NCI-H82 treated with DMSO at 0.1 percent for 48 hours (cell line): Measurements from ENCODE around the gene PLCL1.
A peak's percentile ranks its signal among the peaks of the same experiment; 100 is the strongest.

Source experiments
- DNase-seq: peaks from one replicate; lab custom pipeline; 2025; ENCODE audit not compliant: unreplicated experiment; lab: John Stamatoyannopoulos, UW

PLCL1 gene

GRCh38 chr2:197804049-197804757 is at the start of gene PLCL1:
PLCL1 (plus strand) TSS chr2:197804593.
- DNase-seq, result peak; percentile 82

DNA sequence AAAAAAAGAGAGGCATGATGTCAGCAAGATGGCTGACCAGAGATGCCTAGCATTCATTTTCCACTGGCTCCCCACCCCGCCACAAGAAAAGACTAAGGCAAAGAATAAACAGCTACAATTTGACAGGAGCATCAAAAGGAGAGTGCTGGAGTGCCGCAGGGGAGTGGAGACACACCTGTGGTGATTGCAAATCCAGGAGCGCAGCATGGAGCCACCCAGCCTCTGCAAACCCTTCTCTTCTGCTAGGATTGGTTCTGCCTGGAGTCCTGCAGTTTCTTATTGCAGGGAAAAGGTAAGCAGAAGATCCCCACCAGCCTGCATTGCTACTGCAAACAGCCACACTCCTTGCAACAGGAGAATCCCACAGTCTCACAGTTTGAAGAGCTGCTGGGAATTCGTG is 45.4 kb upstream of the PLCL1 start:
- no peak for DNase-seq

DNA sequence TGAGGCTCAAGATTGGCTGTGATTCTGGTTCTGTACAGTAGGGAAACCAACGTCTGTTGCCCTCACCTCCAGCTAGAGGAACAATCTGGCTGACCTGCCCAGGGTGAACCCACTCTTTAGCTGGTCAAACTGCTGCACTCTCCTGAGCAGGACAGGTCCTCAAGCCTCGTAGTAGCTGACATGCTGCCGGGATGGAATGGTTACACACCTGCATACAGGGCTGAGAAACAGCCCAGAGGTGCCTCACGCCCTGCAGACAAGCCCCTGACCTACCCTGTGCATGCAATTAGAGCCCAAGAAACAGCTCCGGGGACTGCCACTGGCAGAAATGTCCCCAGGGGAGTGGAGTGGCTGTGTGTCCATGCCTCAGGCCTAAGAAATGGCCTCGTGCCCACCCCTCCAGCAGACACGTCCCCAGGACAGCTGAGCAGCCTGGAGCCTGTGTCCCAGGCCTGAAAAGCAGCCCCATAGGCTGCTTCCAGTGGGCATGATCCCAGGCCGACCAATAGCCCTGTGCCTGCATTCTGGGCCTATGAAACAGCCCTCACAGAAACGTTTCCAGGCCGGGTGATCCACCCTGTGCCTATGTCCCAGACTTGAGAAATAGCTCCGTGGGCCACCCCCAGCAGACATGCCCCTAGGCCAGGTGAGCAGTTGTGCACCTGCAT is 44.6 kb upstream of the PLCL1 start:
- no peak for DNase-seq

GRCh38 chr2:197760293-197760657 is 44.1 kb upstream of the PLCL1 start:
- DNase-seq, result no peak

DNA sequence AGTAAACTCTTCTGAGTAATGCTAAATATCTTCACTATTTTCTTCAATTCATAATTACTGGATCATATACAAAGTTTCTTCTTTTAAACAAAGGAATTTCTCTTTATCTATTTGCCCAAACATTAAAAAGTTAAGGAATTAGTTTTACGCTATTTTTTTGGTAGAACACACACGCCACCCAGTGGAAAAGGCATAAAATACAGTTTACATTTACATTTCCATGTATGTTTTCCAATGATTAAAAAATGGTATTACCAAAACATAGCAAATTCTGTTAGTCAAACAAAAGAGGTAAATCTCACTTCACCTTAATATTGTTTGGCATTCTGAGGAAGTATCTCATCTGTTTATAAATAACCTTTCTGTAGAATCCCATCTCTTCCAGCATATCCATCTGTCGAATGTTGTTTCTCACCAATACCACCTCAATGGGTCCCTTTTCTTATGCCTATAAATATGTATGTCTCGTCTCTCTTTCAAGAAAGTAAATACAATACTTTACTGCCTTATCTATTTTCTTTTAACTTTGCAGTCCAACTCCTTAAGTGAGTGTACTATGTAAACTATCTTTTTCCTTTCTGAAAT is 26.5 kb upstream of the PLCL1 start:
- no peak for DNase-seq

DNA sequence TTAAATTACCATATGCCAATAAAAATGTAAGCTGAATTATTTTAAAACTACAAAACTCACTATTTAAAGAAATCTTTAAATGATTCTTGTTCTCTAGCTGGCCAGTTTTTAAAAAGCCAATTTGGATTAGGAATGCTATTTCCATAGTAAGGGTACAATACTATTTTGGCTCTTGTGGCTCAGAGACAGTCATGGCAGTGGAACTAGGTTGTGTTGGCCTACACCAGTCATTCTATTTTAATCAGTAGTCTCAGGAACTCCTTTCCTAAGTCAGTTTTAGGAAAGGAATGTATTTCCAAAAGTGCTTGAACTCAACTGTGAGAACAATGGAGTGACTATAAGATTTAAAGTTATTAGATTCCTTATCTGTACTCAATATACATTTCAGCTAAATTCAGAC is 25.1 kb upstream of the PLCL1 start:
- no peak for DNase-seq

DNA sequence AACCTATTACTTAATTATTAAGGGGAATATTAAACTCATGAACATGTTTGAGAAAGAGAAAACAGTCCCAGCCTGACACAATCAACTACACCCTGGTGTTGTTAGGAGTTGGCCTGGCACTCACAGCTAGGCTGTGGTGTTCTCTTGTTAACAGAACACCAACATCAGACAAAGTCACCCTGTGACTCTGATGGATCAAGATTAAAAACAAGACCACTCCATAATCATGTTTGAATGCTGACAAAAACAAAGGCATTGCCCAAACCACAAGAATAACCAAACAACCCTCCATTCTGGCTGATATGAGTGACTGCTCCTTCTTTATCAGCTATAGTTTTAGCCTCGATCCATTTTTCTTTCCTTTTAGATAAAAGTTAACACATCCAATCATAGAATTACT is 22.3 kb upstream of the PLCL1 start:
- DNase-seq, result no peak

GRCh38 chr2:197784956-197785941 is 19.1 kb upstream of the PLCL1 start, which contains the start of gene BOLL:
BOLL (minus strand) TSS chr2:197785319; CDS start chr2:197781850, 3,469 bp downstream.
- DNase-seq, result no peak

DNA sequence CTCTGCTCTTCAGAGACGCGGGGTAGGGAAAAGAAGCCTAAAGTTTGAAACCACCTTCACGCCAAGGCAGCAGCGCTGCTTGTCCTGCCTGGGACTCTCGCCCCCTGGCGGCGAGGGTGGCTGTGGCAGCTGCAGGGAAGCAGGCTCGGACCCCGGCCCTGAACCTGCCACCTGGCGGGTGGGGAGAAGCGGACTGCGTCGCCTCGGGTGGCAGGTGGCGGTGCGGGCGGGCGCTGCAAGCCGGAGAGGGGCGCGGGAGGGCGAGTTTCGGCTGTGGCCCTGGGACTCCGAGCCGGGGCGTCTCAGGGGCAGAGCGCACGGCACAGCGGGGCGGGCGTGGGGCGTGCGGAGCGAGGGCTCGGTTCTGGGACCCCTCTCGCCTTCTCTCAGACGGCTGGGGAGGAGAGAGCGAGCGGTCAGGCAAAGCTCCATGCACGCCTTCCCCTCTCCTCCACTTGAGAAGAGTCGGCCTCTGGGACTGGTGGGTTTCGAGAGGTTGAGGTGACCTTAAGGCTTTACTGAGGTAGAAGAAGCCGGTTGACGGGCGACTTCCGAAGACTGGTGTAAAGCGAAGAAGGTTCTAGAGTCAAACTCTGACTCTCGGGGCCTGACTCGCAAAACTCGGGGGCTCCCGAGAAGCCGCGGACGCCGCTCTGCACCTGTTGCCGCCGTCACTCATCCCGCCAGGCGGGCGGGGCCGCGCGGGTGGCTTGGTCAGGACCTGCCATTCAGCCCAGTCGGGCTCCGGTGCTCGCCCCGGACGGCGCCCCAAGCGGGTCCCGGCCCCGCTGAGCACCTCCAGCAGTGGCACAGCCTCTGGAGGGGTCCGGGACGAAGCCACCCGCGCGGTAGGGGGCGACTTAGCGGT is 18.1 kb upstream of the PLCL1 start:
- DNase-seq, result no peak

DNA sequence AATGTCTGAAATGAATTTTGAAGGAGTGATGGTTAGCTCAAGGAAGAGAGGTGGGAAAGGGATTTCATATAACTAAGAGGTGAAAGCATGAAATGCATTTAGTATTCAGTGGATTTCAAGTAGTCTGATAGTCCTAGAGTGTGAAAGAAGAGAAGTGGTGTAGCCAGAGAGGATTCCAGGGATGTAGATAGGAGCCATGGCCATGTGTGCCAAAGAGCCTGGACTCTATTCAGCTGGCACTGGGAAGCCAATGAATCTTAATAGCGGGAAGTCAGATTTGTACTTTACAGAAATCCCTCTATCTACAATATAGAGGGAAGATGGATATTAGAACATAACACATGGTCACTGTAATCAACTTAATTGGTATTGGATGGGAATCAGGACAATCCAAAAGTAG is 10.9 kb upstream of the PLCL1 start:
- DNase-seq, result no peak

GRCh38 chr2:197795277-197795676 is 9.1 kb upstream of the PLCL1 start:
- DNase-seq, result no peak

DNA sequence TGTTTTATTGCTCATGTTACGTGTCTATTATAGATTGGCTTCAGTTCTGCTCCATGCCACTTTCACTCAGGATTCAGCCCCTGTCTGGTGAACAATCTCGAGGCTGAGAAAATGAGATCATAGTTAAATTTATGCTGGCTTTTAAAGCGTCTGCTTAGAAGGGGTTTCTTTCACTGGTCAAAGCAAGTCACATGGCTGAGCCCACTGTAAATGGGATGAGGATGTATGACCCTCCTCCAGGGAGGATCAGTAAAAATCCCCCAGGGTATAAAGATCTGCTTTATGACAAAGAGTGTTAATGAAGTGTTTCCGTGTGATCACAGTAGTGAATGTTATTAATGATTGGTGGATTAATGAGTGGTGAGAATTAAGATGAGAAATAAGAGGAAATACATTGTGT is 6.2 kb upstream of the PLCL1 start:
- peak; percentile 14 for DNase-seq

DNA sequence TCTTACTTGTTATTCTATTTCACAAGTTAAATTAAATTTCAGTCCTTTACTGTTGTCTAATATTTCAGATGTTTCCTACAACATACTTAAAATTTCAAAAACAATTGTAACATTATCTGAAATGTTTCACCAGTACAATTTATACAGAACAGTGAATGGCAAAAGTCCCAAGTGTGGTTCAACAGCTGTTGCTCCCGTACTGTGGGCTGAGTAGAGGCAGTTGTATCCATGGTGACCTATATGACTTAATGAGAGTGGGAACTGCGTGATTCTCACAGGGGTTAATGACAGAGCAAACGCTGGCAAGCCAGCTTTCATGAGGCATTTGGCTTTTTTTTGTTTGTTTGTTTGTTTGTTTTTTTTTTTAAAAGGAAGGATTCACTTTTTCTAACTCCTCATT is 5.3 kb upstream of the PLCL1 start:
- DNase-seq, result no peak

GRCh38 chr2:197800091-197800490 is 4.3 kb upstream of the PLCL1 start:
- no peak for DNase-seq

- DNase-seq, result no peak
Observed at GRCh38 chr2:197801033-197801432, 3.4 kb upstream of the PLCL1 start.

- peak; percentile 36 for DNase-seq
Observed at GRCh38 chr2:197803033-197803444, 1.4 kb upstream of the PLCL1 start.

DNA sequence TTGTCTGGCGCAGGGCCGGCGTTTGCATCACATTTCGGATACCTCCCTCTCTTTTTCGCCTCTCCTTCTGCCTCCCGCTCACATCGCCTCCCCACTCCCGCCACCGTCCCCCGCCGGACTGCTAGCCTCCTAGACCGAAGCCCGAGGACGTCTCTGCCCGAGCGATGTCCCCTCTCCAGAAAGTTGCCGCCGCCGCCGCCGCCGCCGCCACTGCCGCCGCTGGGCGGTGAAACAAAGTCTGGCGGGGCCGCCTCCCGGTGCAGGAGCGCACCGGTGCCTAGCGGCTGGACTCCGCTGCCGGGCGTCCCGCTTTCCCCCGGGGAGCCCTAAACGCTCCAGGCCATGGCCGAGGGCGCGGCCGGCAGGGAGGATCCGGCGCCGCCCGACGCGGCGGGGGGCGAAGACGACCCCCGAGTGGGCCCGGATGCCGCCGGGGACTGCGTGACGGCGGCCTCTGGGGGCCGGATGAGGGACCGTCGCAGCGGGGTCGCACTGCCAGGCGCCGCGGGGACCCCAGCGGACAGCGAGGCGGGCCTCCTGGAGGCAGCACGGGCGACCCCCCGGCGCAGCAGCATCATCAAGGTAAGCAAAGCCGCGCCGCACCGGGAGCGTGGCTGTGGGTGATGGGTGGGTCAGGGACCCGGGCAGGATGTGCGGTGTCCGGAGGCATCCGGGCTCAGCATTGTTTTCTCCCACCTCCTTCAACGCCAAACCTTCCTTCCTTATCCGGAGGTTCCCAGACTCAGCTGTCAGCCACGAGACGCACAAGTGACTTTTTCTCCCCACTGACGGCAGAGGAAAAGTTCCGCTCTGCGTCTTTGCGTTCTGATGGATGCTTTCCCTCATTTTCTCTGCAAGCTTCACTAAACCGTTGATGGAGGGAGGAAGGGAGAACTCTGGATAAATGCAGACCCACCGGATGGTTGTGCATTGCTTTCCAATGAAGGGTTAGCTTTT is 643 bp downstream of the PLCL1 start:
- no peak for DNase-seq

DNA sequence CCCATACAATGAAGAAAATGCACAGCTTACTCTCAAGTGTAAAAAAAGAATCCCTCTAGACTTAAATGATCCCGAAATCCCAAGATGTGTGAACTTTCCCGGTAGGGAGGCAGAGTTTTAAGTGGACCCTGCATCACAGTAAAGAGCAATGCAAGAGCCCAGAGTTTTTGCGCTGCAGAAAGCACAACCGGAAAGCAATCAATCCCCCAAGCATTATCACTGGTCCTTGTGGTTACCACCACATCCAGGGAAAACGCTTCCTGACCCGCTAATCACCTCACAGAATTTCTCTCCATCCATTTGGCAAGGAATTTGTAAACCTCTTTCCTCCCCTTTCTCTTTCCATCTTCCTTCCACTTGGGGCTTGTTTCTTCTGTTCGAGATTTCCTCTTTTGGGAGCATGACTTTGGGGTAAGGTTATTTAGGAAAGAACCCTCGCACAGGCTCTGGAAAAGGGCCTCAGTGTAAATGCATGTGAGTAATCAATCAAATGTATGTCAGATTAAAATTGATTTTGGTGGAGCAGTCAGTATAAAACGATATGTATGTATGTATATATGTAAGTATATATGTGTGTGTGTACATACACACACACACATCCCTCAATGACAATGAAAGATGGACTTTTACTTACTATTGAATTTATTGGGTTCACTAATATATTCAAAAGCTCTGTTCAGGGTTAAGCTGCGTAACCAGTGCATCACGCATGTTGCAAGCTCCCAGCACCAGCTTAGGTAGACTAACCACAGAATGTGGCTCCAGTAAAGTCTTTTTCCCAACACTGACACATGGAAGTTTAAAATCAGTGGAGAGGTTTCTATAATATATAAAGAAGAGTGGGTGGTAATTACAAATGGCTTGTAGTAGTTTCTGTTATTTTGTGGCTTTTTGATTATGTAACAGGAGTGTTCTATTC is 1.6 kb downstream of the PLCL1 start:
- DNase-seq, result no peak
